Left kidney (tissue), 2 donors: Measurements from ENCODE around the gene KATNAL1. TPM values are rescaled to one million over a fixed set of nuclear protein-coding genes. Genes with fewer than 3 reads are reported as not detected.
A peak's percentile ranks its signal among the peaks of the same experiment; 100 is the strongest.
"Not testable (repeated sequence)": the region's sequence is repeated elsewhere in the genome, so short reads cannot be mapped to it uniquely, and the experiment has no call there.

Experiments
- DNase-seq: peaks from one replicate; pipeline ENCODE4 v3.0.0-alpha.2; 2013
- polyA plus RNA-seq: library from polyadenylated mRNA; unstranded; fragments of 120-200 nt; gene quantifications from one replicate; pipeline ENCODE4 v1.2.1, GENCODE V29; 2013; ENCODE audit not compliant: insufficient read length

The KATNAL1 gene
- polyA plus RNA-seq, 1 donor: 16.7 TPM

DNA sequence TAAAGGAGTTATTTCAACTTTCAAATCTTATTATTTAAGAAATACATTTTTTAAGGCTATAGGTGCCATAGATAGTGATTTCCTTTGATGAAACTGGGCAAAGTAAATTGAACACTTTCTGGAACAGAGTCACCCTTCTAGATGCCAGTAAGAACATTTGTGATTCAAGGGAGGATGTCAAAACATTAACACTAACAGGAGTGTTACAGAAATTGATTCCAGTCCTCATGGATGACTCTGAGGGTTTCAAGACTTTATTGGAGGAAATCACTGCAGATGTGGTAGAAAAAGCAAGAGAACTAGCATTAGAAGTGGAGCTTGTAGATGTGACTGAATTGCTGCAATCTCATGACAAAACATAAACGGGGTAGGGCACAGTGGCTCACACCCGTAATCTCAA, 12.2 kb downstream of the KATNAL1 start:
- no peak for DNase-seq

DNA sequence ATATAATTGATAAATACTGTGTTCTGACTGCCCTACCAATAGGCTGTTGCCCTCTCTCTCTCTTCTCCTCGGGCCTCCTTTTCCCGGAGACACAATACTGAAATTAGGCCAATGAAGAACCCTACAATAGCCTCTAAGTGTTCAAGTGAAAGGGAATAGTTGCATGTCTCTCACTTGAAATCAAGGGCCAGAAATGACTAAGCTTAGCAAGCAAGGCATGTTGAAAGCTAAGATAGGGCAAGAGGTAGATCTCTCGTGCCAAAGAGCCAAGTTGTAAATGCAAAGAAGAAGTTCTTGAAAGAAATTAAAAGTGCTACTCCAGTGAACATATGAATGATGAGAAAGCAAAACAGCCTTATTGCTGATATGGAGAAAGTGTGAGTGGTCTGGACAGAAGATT, 13.3 kb downstream of the KATNAL1 start:
- no peak for DNase-seq

DNA sequence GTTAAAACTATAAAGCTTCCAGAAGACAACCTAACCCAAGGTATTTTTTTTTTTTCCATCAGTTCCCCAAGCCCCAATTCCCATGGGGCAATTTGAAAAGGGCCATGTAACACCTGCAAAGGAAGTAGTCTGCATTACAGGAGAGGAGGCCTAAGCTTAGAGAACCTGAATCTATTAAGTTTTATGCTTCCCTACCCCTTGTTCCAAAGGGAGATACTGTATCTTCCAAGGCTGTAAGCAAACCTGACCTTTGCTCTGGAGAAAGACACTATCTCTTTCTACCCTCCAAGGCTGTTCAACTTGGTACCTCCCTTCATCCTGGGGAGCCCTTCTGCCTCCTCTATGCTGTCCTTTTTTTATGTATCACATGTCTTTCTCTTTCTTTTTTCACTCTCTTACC, 15.0 kb downstream of the KATNAL1 start:
- no peak for DNase-seq

DNA sequence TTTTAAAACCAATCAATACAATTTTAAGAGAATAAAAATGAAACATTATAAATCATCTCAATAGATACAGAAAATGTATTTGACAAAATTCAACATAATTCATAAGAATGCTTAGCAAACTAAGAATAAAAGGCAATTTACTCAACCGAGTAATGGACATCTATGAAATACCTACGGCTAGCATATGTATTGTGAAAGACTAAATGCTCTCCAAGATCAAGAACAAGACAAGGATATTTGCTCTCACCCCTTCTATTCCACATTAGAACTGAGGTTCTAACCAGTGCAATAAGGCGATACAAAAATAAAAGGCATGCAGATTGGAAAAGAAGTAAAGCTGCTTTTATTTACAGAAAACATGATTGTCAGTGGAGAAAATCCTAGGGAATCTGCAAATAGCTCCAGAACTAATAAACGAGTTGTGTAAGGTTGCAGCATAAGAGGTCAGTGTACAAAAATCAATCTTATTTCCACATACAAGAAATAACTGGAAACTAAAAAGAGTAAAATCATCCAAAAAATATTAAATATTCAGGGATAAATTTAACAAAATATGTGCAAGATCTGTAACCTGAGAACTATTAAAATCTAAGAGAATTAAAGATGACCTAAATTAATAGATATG, 16.4 kb downstream of the KATNAL1 start:
- DNase-seq: no peak

DNA sequence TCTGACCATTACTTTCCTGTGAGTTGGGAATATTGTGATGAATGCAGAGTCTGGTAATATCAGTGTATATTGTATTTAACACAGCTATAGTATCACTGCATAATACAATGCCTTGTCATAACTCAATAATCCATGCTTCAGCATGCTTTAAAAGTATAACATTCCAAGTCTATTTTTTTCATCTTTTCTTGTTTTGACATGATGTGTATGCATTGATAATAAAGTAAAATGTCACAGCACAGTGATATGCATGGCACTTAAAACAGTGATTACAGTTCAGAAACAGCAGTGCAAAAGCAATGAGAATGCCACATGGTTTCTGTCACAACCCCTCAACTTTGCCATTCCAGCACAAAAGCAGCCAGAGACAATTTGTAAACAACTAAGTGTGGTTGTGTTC, 17.8 kb downstream of the KATNAL1 start:
- no peak for DNase-seq

DNA sequence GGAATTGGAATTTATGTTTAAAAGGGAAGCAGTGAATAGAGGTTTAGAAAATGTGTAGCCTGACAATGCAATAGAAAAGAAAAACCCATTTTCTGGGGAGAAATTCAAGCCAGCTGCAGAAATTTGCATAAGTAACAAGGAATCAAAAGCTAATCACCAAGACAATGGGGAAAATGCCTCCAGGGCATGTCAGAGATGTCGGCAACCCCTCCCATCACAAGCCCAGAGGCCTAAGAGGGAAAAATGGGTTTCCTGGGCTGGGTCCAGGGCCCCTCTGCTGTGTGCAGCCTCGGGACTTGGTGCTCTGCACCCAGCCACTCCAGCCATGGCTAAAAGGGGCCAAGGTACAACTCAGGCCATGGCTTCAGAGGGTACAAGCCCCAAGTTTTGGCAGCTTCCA, 21.3 kb downstream of the KATNAL1 start:
- DNase-seq: not testable (repeated sequence)

DNA sequence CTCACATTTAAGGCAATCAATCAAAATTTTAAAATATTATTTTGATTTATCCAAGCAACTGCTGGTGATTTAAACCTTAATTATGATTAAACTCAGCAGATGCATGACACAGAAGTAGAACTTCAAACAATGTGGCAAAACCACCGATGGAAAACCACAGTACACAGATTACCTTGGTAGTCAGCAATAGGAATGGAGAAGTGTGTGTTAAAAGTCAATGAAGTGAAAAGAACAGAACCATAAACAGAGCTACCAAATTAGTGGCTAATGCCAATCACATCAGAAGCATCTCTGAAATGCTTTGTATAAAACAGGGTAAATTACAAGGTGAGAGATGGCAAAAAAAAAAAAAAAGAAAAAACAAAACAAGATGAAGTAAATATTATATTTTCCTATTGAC, 31.2 kb downstream of the KATNAL1 start:
- no peak for DNase-seq

DNA sequence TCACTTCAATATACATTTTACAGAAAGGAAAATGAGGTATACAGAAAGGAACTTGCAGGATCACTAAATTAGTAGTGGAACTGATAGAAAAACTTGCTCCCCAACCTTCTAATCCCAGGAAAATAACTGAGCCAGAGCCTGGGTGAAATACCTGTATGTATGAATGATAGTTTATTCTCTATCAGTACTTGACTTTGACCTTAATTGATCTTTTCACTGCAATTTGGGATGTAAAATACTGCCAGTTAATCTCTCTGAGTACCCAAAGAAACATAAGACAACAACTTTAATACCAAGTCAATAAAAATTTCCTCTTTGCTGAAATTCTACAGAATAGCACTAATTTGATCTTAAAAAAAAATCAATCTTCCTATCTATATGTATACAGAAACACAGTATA, 33.3 kb downstream of the KATNAL1 start:
- no peak for DNase-seq

DNA sequence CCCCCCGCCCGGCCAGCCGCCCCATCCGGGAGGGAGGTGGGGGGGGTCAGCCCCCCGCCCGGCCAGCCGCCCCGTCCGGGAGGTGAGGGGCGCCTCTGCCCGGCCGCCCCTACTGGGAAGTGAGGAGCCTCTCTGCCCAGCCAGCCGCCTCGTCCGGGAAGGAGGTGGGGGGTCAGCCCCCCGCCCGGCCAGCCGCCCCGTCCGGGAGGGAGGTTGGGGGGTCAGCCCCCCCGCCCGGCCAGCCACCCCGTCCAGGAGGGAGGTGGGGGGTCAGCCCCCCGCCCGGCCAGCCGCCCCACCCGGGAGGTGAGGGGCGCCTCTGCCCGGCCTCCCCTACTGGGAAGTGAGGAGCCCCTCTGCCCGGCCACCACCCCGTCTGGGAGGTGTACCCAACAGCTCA, 37.3 kb downstream of the KATNAL1 start:
- DNase-seq: not testable (repeated sequence)

DNA sequence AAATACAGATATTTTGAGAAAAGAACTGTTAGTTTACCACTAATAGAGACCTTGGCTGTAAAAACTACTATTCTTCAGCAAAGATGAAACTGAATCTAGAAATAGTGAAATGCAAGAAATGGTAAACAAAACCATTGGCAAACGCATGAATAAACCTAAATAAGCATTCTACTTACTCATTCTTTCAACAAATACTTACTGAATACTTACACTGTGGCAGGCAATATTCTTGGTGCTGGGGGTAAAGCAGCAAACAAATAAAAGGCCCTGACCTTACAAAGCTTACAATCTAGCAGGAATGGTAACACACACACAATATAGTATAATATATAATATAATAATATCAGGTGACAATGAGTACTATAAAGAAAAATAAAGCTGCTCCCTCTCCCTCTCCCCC, 38.7 kb downstream of the KATNAL1 start:
- DNase-seq: no peak

DNA sequence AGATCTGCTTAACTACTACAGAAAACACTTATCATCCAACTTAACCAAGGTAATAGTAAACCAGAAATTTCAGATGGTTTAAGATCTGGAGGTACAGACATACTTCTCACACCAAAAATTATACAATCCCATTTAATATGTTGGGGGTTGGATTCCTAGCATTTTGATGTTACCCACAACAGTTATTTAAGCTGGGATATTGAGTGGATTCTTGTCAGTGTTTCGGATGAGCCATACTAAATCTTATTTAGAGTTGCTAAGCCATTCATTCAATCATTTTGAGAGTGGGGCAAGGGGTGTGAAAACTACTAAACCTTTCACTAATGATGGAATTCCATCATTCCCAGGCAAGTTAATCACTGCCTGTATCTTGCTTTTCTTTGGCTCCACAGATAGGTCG, 40.6 kb downstream of the KATNAL1 start:
- DNase-seq: no peak

DNA sequence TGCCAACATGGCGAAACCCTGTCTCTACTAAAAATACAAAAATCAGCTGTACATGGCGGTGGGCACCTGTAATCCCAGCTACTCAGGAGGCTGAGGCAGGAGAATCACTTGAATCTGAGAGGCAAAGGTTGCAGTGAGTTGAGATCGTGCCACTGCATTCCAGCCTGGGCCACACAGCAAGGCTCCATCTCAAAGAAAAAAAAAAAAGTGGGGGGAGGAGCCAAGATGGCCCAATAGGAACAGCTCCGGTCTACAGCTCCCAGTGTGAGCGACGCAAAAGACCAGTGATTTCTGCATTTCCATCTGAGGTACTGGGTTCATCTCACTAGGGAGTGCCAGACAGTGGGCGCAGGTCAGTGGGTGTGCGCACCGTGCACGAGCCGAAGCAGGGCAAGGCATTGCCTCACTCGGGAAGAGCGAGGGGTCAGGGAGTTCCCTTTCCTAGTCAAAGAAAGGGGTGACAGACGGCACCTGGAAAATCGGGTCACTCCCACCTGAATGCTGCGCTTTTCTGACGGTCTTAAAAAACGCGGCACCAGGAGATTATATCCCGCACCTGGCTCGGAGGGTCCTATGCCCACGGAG, 48.1 kb downstream of the KATNAL1 start:
- DNase-seq: not testable (repeated sequence)

DNA sequence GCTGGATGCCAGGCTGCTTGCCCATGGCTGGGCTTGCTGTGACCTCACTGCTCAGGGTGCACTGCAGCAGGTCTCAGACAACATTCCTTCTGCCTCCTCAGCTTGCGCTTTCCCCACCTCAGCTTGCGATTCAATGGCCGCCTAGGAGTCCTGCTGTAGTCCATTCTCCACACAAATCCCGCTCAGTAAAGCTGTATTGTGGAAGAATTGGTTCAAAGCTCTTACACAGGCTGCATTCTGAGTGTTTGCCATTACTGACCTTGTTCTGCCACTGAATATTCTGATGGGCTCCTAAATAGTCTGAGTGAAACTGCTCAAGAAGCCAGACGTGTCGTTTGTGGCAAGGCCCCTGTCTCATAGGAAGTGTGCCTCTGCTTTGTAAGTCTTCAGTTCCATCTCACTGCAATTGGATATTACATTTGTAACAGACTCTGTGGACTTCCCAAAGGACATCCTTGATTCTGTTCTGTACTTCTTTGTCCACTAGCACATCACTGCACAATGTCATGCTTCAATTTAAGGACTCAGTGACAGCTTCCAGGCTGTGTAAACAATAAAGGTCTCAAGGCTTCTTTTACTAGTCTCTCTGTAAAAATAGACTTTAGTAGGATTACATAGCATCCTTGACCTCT, 49.8 kb downstream of the KATNAL1 start:
- DNase-seq: peak; percentile 29

DNA sequence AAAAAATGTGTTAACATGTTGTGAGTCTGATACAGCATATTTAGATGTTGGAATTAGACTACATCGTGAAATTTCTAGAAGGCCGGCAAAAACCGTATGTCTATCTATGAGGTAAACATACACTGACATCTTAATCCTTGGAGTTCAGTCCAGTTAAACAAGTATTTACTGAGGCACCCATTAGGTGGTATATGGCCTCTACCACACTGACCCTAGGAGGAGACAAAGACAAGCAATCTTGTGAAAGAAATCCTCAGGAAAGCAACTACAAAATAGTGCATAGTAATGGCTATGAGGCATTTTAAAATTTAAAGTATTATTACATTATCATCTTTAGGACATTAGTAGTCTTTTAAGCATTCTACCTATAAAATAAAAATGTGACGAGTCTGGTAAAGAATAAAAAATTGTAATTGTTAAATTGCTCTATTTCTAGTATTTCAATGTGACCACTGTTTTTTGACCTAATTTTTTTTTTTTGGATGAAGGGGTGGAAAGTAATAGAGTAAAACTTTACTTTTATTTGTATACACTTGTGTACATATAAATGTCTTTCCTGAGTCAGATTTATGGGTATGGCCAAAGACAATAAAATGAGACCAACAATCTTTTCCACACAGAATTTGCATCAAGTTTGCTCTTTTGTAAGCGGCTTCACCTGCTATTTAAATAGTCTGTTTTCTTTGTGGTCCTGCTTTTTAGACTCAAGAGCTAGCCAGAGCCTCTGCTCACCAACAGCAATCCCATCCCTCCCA, 50.5 kb downstream of the KATNAL1 start:
- DNase-seq: no peak

DNA sequence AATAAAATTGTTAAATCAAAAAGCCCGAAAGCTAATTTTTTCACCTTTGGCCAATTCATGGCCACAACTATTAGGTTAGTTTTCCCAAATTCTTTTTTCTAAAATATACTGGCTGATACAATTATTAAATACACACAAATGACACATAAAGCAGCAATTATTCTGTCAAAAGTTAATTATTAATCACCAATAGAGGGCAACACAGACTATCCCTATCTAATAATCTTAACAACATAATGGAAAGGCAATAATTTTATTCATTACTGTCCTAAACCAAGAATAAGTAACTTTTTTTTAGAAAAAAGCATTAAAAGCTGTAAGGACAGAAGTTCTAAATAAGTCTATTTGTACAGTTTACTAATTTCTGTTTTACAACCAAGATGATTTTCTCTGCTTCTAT, 51.7 kb downstream of the KATNAL1 start:
- no peak for DNase-seq

DNA sequence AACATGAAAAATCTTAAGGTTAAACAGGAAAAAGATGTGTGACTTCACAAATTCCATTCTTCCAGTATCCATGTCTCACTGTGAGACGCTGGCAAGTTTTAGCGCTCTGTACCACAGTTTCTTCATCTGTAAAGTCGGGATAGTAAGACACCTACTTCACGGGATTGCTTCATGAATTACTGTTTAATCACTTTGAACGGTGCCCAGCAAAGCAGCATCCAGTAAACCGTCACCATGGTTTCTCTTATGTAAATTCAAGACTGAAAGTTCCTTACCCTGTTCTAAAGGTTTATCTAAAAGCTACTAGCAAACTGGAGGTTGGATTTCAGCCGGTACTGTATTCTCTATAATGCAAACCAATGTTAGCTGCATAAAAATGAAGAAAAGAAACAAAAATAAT, 53.5 kb downstream of the KATNAL1 start:
- DNase-seq: no peak

DNA sequence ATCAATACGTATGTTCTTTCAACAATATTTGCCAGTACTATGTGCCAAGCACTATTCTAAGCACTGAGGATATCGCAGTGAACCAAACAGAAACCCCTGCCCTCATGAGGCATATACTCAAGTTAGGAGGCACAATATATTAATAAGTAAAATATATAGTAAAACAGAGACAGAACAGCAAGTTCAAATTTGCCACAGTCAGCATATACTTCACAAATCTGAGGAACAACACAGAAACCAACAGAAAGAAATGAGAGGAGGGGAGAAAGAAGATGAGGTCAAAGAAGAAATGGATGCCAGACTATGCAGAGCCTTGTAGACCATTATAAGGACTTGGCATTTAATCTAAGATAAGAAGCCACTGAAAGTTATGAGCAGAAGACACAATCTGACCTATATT, 59.9 kb downstream of the KATNAL1 start:
- no peak for DNase-seq

DNA sequence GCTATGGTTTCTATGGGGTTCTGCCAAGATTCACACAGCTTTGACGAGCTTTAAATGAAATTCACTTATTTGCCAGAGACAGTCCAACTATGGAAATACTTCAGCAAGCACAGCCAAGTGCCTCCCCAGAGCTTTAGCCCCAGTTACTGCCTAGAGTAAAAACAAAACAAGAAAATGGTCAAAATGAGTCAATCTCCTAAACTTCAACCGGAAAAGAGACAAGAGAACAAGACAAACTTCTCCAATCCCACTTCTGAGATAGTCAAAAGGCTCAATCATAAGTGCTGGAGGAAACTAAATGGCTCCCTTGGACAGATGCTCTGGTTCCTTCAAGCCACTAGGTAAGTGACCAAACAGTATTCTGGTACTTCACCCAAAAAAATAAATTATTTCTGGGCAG, 65.8 kb downstream of the KATNAL1 start:
- no peak for DNase-seq

DNA sequence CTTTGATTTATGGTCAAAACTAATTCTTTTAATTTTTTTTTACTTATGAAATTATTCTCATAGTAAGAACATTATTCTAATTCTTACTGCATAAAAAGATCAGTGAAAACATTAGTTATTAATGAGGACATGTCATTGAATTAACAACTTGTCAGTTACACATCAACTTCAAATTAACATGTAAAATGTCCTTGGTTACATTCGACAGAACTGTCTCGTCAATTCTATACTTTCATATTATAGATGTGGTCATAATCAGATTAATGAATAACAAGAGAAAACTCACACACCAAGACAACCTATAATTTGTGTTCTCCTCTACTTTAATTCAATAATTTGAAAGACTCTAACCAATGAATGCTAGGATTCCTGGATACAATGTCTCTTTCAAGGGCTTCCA, 66.7 kb downstream of the KATNAL1 start:
- no peak for DNase-seq

DNA sequence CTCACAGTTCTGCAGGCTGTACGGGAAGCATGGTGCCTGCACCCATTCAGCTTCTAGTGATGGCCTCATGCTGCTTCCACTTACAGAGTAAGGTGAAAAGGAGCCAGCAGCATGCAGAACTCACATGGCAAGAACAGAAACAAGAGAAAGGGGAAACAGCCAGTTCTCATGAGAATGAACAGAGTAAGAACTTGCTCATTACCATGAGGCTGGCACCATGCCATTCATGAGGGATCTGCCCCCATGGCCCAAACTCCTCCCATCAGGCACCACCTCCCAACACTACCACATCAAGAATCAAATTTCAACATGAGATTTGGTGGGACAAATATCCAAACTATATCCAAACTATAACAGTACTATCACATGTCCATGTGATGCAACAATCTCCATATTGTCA, 72.1 kb downstream of the KATNAL1 start:
- no peak for DNase-seq

DNA sequence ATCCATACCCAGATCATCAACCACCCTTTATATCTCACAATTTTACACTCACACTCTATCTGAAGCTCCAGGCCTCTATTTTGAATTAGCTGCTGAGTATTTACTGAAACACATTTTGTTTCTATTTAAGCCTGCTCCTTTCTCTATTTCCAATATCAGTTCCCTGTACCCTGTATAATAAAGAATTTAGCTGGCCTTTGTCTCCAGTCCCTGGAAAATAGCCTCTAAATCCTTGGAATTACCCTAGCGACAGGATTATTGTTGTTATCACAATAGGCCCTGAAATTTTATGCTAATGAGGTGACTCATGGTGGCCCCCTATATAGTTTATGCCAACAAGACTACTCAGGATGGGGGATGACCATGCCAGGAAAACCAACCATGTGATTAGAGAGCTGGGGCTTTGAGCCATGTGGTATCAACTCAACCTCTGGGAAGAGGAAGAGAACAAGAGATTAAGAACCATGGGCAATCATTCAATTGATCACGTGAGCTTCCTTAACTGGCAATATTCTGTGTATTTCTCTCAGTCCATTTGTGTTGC, 72.7 kb downstream of the KATNAL1 start:
- DNase-seq: no peak

DNA sequence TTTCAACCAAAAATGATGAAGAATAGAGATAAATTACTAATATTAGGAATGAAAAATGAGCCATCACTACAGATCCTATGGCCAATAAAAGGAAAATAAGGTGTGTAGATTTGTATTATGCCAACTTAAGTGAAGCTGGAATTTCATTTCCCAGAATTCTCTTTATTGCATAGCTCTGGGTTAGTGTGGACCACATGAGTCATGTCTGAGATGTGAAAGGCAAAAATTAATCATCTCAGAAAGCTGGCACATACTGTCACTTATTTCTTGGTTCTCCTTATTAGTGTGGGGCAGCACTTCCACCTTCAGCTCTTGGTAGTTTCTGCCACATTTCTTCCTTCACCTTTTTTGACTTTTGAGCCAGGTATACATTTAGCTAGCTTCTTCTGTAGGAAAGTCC, 82.6 kb downstream of the KATNAL1 start:
- no peak for DNase-seq

DNA sequence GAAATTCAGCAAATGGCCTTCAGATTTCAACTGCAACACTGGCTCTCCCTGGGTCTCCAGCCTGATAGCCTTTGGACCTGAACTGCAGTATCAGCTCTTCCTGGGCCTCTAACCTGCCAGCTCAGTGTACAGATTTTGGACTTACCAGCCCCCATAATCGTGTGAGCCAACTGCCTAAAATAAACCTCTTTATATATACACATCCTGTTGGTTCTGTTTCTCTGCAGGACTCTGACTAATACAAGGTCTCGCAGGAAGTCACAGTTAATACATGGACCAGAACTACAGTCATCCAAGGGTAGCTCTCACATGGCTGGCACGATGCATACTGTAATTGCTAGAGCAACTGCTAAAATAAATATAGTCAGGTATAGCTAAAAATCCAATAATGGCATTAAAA, 85.1 kb downstream of the KATNAL1 start:
- no peak for DNase-seq
